Sciatic nerve (tissue), 2 donors: ENCODE results near the gene SSR2. TPM values are rescaled to one million over a fixed set of nuclear protein-coding genes. Genes with fewer than 3 reads are reported as not detected.

Source experiments
- ATAC-seq: fragments of 200-7000 bp; cut with Tn5 transposase; one replicate; pipeline ENCODE4 v1.9.1; 2020; ENCODE audit warnings: mild to moderate bottlenecking, moderate library complexity
- DNase-seq: peaks from one replicate; pipeline ENCODE4 v3.0.0-alpha.2; 2020; ENCODE audit warnings: low spot score
- intact Hi-C: fragments of 100-400 bp; cut with DNase I; formaldehyde crosslinking; loops from one replicate; pipeline ENCODE4 v1.14.2; 2022
- total RNA-seq: library from RNA; stranded (reverse); fragmentation: NEBNext Ultra II Directional; extraction: Animal tissue kit (Norgen Biotek cat#: 25700); gene quantifications from one replicate; pipeline ENCODE4 v1.2.1, GENCODE V29; 2021
- donor health status: DM: no; HTN: no; CAD: no.
- donor health status: DM: no; HTN: no; CAD: no.

Gene SSR2
- total RNA-seq, 1 donor from 2014 or later, result 126 TPM

- no peak for ATAC-seq
- intact Hi-C loops, result no loop called here
- no peak for DNase-seq
Measured at GRCh38 chr1:155964193-155964592, 56.6 kb downstream of the SSR2 start.

GRCh38 chr1:155962599-155963211 lies 58.0 kb downstream of the SSR2 start:
- peak; percentile 82 for DNase-seq
- ATAC-seq, result peak; percentile 6
- intact Hi-C loops, result no loop called here

GRCh38 chr1:155961937-155962336 lies 58.8 kb downstream of the SSR2 start:
- ATAC-seq (peak; percentile 81), DNase-seq (no peak)
- intact Hi-C loops, result no loop called here

- no peak for DNase-seq
- no peak for ATAC-seq
- intact Hi-C loops, result no loop called here
Measured at GRCh38 chr1:155960081-155960745, 60.5 kb downstream of the SSR2 start.

Other genes with a start within 250 kb of the SSR2 start
- 79.6 TPM for gene GON4L, start 163.7 kb downstream of the SSR2 start, total RNA-seq
- gene SYT11, start 161.4 kb downstream of the SSR2 start, total RNA-seq, result 45.0 TPM
- gene RIT1, start 109.6 kb downstream of the SSR2 start, total RNA-seq, result 38.8 TPM
- 65.4 TPM for gene KHDC4, start 86.5 kb downstream of the SSR2 start, total RNA-seq
- gene RXFP4, start 79.3 kb downstream of the SSR2 start, total RNA-seq, result not detected
- 196 TPM for gene ARHGEF2, start 42.4 kb downstream of the SSR2 start, total RNA-seq
- gene UBQLN4, start 32.8 kb upstream of the SSR2 start, total RNA-seq, result 37.6 TPM
- 35.8 TPM for gene LAMTOR2, start 33.8 kb upstream of the SSR2 start, total RNA-seq
- not detected for gene RAB25, start 40.2 kb upstream of the SSR2 start, total RNA-seq
- gene MEX3A, start 61.5 kb upstream of the SSR2 start, total RNA-seq, result 1.2 TPM
- gene LMNA, start 93.8 kb upstream of the SSR2 start, total RNA-seq, result 322 TPM
- gene SEMA4A, start 132.6 kb upstream of the SSR2 start, total RNA-seq, result 8.4 TPM
- 16.3 TPM for gene SLC25A44, start 173.2 kb upstream of the SSR2 start, total RNA-seq
- gene PMF1, start 192.1 kb upstream of the SSR2 start, total RNA-seq, result 37.4 TPM
- 5.1 TPM for gene BGLAP, start 221.2 kb upstream of the SSR2 start, total RNA-seq
- 48.9 TPM for gene PAQR6, start 227.1 kb upstream of the SSR2 start, total RNA-seq